HepG2 (cell line): ENCODE measurements around the gene NEUROG2. TPM values are rescaled to one million over a fixed set of nuclear protein-coding genes. Genes with fewer than 3 reads are reported as not detected.

Experiments
- CTCF ChIP-seq: sonication (generic); formaldehyde crosslinking; IDR thresholded peaks from 2 replicates; pipeline ENCODE4 v1.5.0; 2020; ENCODE audit warnings: mild to moderate bottlenecking, missing genetic modification reagents, moderate library complexity
- DNMT3B ChIP-seq: conservative IDR thresholded peaks from 2 replicates; pipeline ENCODE4 v1.6.1; 2016; ENCODE audit warnings: missing biosample characterization, control low read depth
- ETV5 ChIP-seq: IDR thresholded peaks from 2 replicates; pipeline ENCODE4 v1.6.1; 2018; ENCODE audit warnings: missing biosample characterization, missing genetic modification reagents, inconsistent platforms, borderline replicate concordance
- FOXA3 ChIP-seq: IDR thresholded peaks from 2 replicates; pipeline ENCODE4 v1.6.1; 2016; ENCODE audit warnings: missing genetic modification reagents, missing compliant biosample characterization
- HIVEP1 ChIP-seq: sonication (generic); formaldehyde crosslinking; IDR thresholded peaks from 2 replicates; pipeline ENCODE4 v1.4.0; 2020; ENCODE audit warnings: mild to moderate bottlenecking, missing genetic modification reagents
- MAX ChIP-seq: IDR thresholded peaks from 2 replicates; pipeline ENCODE4 v1.6.1; 2012; ENCODE audit warnings: inconsistent platforms
- SMAD1 ChIP-seq: sonication (generic); formaldehyde crosslinking; IDR thresholded peaks from 2 replicates; pipeline ENCODE4 v1.4.0; 2020; ENCODE audit warnings: missing genetic modification reagents, low read depth, mild to moderate bottlenecking, borderline replicate concordance
- TGIF2 ChIP-seq: IDR thresholded peaks from 2 replicates; pipeline ENCODE4 v1.6.1; 2016; ENCODE audit warnings: control low read depth, missing compliant biosample characterization
- THYN1 ChIP-seq: sonication (generic); formaldehyde crosslinking; IDR thresholded peaks from 2 replicates; pipeline ENCODE4 v1.8.1; 2023; ENCODE audit warnings: low read depth, mild to moderate bottlenecking, moderate library complexity, missing genetic modification reagents, borderline replicate concordance
- USF2 ChIP-seq, 2 experiments: sonication (generic) in 1 of 2; formaldehyde crosslinking in 1 of 2; IDR thresholded peaks; 2 replicates each; pipeline versions ENCODE4 v1.5.1 to v1.6.1; 2011 to 2020; ENCODE audit warnings: borderline replicate concordance in 1 of 2, low read depth in 1 of 2, low read length in 1 of 2, mild to moderate bottlenecking in 1 of 2, missing genetic modification reagents in 1 of 2, moderate library complexity in 1 of 2
- ZNF235 ChIP-seq: sonication (generic); formaldehyde crosslinking; IDR thresholded peaks from 2 replicates; pipeline ENCODE4 v1.8.1; 2023; ENCODE audit warnings: mild to moderate bottlenecking, missing genetic modification reagents, borderline replicate concordance
- ZNF276 ChIP-seq: sonication (generic); formaldehyde crosslinking; IDR thresholded peaks from 2 replicates; pipeline ENCODE4 v1.4.0; 2020; ENCODE audit warnings: mild to moderate bottlenecking, low read depth, missing genetic modification reagents
- ZNF331 ChIP-seq: sonication (generic); formaldehyde crosslinking; IDR thresholded peaks from 2 replicates; pipeline ENCODE4 v1.4.0; 2020; ENCODE audit warnings: missing genetic modification reagents
- ZNF441 ChIP-seq: sonication (generic); formaldehyde crosslinking; IDR thresholded peaks from 2 replicates; pipeline ENCODE4 v1.7.0; 2021; ENCODE audit warnings: missing genetic modification reagents, borderline replicate concordance
- ZNF512B ChIP-seq: sonication (generic); formaldehyde crosslinking; IDR thresholded peaks from 2 replicates; pipeline ENCODE4 v1.5.1; 2020; ENCODE audit warnings: missing genetic modification reagents, mild to moderate bottlenecking, borderline replicate concordance
- ZNF75D ChIP-seq: sonication (generic); formaldehyde crosslinking; IDR thresholded peaks from 2 replicates; pipeline ENCODE4 v1.8.1; 2023; ENCODE audit warnings: missing genetic modification reagents, mild to moderate bottlenecking, borderline replicate concordance
- ZNF768 ChIP-seq: sonication (generic); formaldehyde crosslinking; IDR thresholded peaks from 2 replicates; pipeline ENCODE4 v1.4.0; 2020; ENCODE audit warnings: missing genetic modification reagents
- polyA plus RNA-seq, 8 experiments: library from polyadenylated mRNA; depleted of rRNA in 3 of 8; stranded (reverse) in 7 of 8; unstranded in 1 of 8; fragments of >200 nt; fragmentation: Illumina TruSeq in 4 of 8; extraction: Trizol in 4 of 8; gene quantifications; 2 replicates each; pipeline versions ENCODE4 v1.2.1 to v1.2.3, GENCODE V29; 2011 to 2016; ENCODE audit warnings: low read depth in 4 of 8, missing spikeins in 1 of 8, mixed read lengths in 1 of 8; ENCODE audit not compliant: insufficient read depth in 1 of 8
- total RNA-seq, 5 experiments: library from RNA; depleted of rRNA; stranded (reverse); fragments of >200 nt; fragmentation: Illumina TruSeq; extraction: Trizol; gene quantifications; 2 replicates each; pipeline ENCODE4 v1.2.3, GENCODE V29; 2016; ENCODE audit warnings: low read depth in 1 of 5

The NEUROG2 gene
- total and polyA plus RNA-seq, 2 of the 13 experiments (the other 11 are each of a cell fraction or from before 2014, with no cell fraction given) = not detected

- TF ChIP-seq DNMT3B (CRISPR knock-in tag) (no peak), MAX (no peak; the same call in 1 of the 2 replicates), ZNF512B (CRISPR knock-in tag) (no peak), ZNF331 (CRISPR knock-in tag) (peak; percentile 72), USF2 (IDR thresholded peaks at IDR 0.05; ENCODE audit: low read depth, low read length) (no peak), USF2 (CRISPR knock-in tag; IDR thresholded peaks at IDR 0.05; ENCODE audit: borderline replicate concordance) (no peak), ZNF441 (CRISPR knock-in tag) (no peak), HIVEP1 (CRISPR knock-in tag) (no peak), TGIF2 (CRISPR knock-in tag) (peak; percentile 31; the same call in 1 of the 2 replicates), ZNF276 (CRISPR knock-in tag) (no peak), FOXA3 (no peak), CTCF (CRISPR knock-in tag) (peak; percentile 95), SMAD1 (CRISPR knock-in tag) (0 out of 2 replicates have a peak, but pooled peaks have one; percentile 51), ZNF235 (CRISPR knock-in tag) (no peak), ETV5 (CRISPR knock-in tag) (peak; percentile 45; the same call in 1 of the 2 replicates), THYN1 (CRISPR knock-in tag) (no peak), ZNF75D (CRISPR knock-in tag) (no peak), ZNF768 (CRISPR knock-in tag) (no peak; the same call in 1 of the 2 replicates)
Observed at GRCh38 chr4:112523764-112524505, 8.0 kb upstream of the NEUROG2 start (continued).
